HG02610 (cell line): ENCODE data around the gene PARD6G.

Source experiments
- ATAC-seq: cut with Tn5 transposase; IDR thresholded peaks from one replicate; pipeline ENCODE4 v1.9.1; 2021; ENCODE audit warnings: mild to moderate bottlenecking, moderate library complexity; ENCODE audit not compliant: unreplicated experiment

The PARD6G gene

GRCh38 chr18:80218341-80219227 is 28.7 kb downstream of the PARD6G start:
- no peak for ATAC-seq

- no peak for ATAC-seq
These were observed 34.1 kb downstream of the PARD6G start for GRCh38 chr18:80213182-80213581.

DNA sequence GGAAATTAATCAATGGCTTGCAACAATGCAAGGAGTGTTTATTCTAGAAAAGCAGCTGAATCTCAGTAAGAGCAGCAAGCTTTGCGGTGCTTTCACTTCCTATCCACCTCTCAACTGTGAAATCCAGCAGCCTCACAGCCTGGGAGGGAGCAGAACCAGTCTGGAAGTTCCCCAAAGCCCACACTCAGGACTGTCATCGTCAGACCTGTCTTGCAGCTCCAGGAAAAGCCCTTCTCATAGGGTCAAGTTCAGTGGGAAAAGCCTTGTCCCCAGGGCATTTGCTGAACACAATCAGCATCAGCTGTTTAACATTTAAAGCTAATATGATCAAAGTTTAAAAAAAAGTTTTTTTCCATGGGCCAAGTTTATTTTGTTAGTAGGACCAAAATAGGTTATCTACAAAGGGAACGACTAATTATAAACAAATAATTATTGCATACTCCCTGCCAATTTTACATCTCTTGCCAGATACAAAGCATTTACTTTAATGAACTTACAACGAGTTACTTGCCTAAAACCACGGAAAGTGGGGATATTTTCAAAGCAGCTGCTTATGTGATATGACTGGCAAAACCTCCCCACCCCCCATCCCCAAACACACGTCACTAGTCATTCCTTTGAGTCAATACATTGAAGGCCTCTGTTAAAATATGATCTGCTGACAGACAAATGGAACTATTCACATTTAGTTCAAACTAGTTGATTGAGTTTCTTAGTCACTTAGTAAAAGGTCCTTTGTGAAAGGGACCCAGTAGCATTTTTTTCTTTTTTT is 36.8 kb downstream of the PARD6G start:
- ATAC-seq, result peak; percentile 89

GRCh38 chr18:80208620-80209019 is 38.7 kb downstream of the PARD6G start:
- ATAC-seq, result no peak

DNA sequence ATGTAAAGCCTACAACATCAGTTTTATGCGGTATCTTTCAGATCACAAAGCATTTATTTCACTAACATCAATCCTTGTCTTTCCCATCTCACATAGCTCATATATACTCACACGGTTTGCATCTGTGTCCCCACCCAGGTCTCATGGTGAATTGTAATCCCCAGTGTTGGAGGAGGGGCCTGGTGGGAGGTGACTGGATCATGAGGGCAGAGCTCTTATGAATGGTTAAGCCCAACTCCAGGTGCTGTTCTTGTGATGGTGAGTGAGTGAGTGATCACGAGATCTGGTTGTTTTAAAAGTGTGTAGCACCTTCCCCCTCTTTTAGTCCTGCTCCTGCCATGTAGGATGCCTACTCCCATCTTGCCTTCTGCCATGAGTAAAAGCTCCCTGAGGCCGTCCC is 42.0 kb downstream of the PARD6G start:
- ATAC-seq, result no peak

- no peak for ATAC-seq
These were observed 43.2 kb downstream of the PARD6G start for GRCh38 chr18:80204142-80204541.

DNA sequence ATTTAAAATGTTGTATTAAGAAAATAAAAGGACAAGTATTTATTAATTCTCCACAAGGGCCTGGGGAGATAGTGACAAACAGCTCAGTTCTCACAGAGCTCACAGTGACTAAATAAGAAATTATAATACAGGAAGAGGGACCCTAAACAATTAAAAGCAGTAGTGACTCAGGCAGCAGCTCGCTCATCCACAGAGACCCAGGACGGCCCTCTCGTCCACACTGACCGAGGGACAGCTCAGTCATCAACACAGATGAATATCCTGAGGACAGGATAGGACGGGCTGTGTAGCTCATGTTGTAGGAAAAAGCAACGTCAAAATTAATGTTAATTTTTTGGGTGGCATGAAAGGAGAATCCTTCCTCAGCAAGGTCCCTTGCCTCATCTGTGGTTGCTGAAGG is 44.1 kb downstream of the PARD6G start:
- ATAC-seq, result no peak

DNA sequence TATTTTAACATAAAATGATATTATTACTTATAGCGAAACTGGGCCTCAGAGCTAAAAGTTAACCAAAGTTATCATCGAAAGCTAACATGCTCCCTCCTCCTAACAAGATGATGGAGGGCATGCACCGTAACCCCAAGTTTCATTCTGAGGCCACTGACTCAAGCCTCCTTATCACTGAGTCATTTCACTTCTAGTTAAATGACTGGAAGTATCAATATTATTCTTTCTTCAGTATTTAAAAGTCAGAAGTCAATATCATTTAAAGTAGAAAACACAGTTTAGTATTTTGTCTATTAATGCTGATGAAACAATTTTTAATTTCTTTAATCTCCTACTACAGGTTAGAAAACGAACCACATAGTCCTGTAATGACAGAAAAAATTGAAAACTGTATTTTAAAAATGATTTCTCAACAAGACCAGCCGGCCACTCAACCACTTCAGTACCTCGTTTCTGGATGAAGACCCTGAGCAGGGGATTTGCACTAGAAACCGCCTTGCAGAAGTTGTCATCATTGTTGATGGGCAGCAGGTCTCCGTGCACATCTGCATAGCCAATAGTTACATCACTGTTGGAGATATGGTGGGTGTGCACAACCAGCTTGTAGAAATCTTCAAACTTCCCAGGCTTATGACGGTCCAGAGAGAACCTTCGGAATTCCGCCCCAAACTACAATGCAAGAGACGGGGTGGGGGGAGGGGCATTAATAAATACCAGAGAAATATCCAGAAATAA is 44.9 kb downstream of the PARD6G start:
- ATAC-seq, result peak; percentile 93

DNA sequence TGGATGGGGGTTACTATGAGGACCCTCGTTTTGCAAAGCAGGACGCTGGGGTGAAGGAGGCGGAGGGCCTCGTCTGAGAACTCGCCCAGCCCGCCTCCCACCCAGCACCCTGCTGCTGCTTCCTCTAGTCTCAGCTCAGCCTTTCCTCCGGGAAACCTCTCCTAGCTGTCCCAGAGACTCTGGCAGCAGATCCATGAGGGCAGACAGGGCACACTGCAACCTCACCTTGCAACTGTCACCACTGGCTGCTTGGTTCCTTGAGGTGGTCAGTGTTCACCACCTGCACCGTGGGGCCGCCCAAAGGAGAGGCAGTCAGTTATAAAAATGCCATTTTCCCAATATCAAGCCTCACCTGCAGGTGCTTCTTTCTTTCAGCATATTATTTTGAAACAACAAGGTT is 45.6 kb downstream of the PARD6G start:
- ATAC-seq, result peak; percentile 5

GRCh38 chr18:80200932-80201672 is 46.2 kb downstream of the PARD6G start:
- no peak for ATAC-seq

DNA sequence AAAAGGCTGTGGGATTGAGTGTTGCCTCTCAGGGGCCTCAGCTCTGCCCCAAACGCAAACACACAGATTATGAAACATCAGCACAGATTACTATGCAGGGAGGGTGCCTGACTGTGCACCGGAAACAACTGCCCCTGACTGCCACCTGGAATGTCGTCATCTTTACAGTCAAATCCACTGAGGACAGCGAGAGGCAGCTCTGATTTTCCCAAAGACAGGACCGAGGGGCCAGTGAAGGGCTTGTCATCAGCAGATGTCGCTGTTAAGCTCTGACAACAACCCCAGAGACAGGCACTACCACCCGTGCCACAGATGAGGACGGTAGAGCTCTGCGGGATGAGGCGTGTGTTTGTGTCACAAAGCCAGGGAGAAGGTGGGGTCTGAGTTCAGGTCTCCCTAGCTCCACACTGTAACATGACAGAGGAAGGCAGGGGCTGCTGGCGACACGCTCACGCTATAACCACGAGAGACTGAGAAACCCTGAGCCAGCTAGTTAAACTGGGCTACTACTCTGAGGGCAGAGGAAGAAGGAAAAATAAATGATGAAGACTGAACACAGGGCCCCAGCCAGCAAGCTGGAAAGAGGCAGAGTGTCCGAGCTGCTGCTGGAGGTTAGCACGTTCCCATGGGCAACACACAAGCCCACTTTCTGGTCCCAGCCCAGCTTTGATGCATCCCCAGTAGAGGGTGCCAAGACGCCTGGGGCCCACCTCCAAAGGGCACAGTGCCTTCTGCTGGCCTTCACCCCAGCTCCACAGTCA is 47.0 kb downstream of the PARD6G start:
- no peak for ATAC-seq

GRCh38 chr18:80198994-80199748 is 48.1 kb downstream of the PARD6G start:
- no peak for ATAC-seq

DNA sequence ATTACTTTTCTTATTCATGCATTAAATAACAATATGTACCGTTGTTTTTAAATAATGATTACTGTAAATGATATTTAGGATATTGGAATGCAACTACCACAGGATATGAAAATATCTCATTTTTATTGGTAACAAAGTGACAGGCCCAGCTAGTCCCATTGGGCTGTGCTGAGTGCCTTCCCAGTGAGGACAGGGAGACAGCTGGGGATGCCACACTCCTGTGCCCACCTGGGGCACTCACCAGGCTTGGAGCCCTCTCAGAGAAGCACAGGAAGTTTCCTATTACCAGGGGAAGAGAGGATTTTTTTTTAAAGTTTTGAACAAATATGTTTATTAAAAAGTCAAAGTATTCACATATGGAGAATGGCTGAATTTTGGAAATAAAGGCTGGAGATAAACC is 48.9 kb downstream of the PARD6G start:
- ATAC-seq, result no peak

- ATAC-seq, result no peak
These were observed 49.8 kb downstream of the PARD6G start for GRCh38 chr18:80197528-80197927.

DNA sequence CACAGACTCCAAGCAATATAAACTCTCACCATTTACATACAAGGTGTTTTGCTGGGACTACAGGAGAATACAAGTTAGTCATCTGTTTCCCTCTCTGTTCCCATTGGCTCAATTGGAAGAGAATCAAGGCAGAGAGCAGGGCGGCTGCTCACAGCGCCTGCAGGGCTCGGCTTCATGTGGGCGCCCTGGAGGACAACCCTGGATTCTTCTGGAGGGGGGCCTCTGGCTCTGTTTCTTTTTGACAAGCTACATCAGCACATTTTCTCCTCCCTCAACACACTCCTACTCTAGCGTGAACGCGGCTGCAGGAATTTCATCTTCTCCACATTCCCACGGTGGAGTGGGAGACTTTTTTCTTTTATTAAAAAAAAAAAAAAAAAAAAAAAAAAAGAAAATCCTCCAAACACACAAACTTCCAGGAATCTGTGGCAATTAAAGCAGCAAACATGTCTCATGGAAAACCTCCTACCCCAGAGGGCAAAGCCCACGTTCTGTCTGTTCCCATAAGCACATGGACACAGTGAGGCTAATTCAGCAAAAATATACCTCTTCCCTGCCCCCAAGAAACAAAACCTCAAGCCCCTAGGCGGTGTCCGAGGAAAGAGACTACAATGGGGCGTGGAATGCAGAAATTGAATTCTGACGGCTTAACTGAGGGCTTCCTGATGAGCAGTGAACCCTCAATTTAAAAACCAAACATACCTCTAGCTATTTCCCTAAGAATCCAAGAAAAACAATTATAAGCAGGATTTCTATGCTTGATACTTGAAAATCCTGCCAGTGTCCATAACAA is 50.6 kb downstream of the PARD6G start:
- no peak for ATAC-seq

DNA sequence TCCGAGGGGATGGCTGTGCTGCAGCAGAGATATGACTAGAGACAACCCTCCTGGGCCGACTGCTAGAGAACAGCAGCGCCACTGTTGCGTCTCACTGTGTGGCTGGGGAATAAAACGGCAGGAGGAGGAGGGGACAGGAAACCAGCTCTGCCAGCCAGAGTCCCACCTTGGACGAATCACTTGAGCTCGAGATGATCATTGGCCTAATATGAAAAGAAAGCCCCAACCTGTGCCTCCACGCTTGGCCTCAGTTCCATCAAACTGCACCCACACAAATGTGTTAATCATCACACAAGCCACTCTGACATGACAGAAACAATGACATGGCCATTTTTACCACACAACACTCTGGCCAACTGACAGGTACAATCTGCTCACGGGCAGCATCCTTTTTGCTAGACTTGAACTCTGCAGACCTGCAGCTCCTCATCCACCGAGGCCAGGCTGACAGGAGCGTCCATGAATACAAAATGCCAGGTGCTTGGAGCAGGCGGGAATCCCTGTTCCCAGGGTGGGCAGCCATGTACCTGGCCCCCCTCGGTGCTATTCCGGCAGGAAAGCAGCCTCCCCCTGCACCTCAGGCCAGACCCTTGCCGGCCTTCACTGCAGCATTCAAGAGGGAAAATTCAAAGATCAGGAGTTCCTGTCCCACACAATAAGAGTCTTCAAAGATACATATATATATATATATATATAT is 52.3 kb downstream of the PARD6G start:
- peak; percentile 53 for ATAC-seq

GRCh38 chr18:80193701-80194100 is 53.6 kb downstream of the PARD6G start:
- no peak for ATAC-seq
